Right lobe of liver (tissue), 4 donors: Measurements from ENCODE around the gene MPL.

ENCODE experiments used
- POLR2A ChIP-seq: fragments of 450-650 bp; IDR thresholded peaks from one replicate; pipeline ENCODE4 v1.6.1; 2017; ENCODE audit warnings: antibody characterized with exemption, mild to moderate bottlenecking
- TF ChIP-seq, protein P1 (sequence below), 4 donors: fragments of 200-600 bp in 3 of 4; fragments of 450-650 bp in 1 of 4; IDR thresholded peaks; one replicate each; pipeline versions ENCODE4 v1.5.1 to v1.8.0; 2016 to 2022; ENCODE audit warnings: antibody characterized with exemption in 4 of 4, mild to moderate bottlenecking in 2 of 4
- donor health status: DM: no; HTN: no; CAD: no.
- donor health status: DM: no; HTN: no; CAD: no.
- donor health status: DM: no; HTN: yes; CAD: no.

GRCh38 chr1:43298055-43298454, 39.6 kb upstream of the MPL start:
- TF ChIP-seq, protein P1, sequence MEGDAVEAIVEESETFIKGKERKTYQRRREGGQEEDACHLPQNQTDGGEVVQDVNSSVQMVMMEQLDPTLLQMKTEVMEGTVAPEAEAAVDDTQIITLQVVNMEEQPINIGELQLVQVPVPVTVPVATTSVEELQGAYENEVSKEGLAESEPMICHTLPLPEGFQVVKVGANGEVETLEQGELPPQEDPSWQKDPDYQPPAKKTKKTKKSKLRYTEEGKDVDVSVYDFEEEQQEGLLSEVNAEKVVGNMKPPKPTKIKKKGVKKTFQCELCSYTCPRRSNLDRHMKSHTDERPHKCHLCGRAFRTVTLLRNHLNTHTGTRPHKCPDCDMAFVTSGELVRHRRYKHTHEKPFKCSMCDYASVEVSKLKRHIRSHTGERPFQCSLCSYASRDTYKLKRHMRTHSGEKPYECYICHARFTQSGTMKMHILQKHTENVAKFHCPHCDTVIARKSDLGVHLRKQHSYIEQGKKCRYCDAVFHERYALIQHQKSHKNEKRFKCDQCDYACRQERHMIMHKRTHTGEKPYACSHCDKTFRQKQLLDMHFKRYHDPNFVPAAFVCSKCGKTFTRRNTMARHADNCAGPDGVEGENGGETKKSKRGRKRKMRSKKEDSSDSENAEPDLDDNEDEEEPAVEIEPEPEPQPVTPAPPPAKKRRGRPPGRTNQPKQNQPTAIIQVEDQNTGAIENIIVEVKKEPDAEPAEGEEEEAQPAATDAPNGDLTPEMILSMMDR (IDR thresholded peaks at IDR 0.05), result no peak
- no peak for TF ChIP-seq POLR2A
